ENCODE data around the gene RUNX1. TPM values are rescaled to one million over a fixed set of nuclear protein-coding genes. Genes with fewer than 3 reads are reported as not detected.

The RUNX1 gene
- total and polyA plus RNA-seq, 10 of the 15 experiments (the other 5 are each of a cell fraction or from before 2014, with no cell fraction given): 0.90 to 15.2 (median 4.1) TPM

GRCh38 chr21:34844013-34844923 lies 204.8 kb downstream of the RUNX1 start (continued):
- TF ChIP-seq, protein P1, sequence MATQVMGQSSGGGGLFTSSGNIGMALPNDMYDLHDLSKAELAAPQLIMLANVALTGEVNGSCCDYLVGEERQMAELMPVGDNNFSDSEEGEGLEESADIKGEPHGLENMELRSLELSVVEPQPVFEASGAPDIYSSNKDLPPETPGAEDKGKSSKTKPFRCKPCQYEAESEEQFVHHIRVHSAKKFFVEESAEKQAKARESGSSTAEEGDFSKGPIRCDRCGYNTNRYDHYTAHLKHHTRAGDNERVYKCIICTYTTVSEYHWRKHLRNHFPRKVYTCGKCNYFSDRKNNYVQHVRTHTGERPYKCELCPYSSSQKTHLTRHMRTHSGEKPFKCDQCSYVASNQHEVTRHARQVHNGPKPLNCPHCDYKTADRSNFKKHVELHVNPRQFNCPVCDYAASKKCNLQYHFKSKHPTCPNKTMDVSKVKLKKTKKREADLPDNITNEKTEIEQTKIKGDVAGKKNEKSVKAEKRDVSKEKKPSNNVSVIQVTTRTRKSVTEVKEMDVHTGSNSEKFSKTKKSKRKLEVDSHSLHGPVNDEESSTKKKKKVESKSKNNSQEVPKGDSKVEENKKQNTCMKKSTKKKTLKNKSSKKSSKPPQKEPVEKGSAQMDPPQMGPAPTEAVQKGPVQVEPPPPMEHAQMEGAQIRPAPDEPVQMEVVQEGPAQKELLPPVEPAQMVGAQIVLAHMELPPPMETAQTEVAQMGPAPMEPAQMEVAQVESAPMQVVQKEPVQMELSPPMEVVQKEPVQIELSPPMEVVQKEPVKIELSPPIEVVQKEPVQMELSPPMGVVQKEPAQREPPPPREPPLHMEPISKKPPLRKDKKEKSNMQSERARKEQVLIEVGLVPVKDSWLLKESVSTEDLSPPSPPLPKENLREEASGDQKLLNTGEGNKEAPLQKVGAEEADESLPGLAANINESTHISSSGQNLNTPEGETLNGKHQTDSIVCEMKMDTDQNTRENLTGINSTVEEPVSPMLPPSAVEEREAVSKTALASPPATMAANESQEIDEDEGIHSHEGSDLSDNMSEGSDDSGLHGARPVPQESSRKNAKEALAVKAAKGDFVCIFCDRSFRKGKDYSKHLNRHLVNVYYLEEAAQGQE (IDR thresholded peaks at IDR 0.05; ENCODE audit: low read depth, low read length): no peak
- TF ChIP-seq RBBP5 (conservative IDR thresholded peaks at IDR 0.05) (no peak), RELA (IDR thresholded peaks at IDR 0.05; ENCODE audit: borderline replicate concordance, partially characterized antibody) (peak; percentile 36)
- TF ChIP-seq, protein P2, sequence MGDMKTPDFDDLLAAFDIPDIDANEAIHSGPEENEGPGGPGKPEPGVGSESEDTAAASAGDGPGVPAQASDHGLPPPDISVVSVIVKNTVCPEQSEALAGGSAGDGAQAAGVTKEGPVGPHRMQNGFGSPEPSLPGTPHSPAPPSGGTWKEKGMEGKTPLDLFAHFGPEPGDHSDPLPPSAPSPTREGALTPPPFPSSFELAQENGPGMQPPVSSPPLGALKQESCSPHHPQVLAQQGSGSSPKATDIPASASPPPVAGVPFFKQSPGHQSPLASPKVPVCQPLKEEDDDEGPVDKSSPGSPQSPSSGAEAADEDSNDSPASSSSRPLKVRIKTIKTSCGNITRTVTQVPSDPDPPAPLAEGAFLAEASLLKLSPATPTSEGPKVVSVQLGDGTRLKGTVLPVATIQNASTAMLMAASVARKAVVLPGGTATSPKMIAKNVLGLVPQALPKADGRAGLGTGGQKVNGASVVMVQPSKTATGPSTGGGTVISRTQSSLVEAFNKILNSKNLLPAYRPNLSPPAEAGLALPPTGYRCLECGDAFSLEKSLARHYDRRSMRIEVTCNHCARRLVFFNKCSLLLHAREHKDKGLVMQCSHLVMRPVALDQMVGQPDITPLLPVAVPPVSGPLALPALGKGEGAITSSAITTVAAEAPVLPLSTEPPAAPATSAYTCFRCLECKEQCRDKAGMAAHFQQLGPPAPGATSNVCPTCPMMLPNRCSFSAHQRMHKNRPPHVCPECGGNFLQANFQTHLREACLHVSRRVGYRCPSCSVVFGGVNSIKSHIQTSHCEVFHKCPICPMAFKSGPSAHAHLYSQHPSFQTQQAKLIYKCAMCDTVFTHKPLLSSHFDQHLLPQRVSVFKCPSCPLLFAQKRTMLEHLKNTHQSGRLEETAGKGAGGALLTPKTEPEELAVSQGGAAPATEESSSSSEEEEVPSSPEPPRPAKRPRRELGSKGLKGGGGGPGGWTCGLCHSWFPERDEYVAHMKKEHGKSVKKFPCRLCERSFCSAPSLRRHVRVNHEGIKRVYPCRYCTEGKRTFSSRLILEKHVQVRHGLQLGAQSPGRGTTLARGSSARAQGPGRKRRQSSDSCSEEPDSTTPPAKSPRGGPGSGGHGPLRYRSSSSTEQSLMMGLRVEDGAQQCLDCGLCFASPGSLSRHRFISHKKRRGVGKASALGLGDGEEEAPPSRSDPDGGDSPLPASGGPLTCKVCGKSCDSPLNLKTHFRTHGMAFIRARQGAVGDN (IDR thresholded peaks at IDR 0.05): peak; percentile 42; the same call in 1 of the 2 replicates

All from GM12878 (cell line).